Stomach (tissue), 4 donors: ENCODE results near the gene PRPF6.

Source experiments
- CTCF ChIP-seq, 7 experiments: fragments of 450-650 bp in 4 of 7; fragments of 200-600 bp in 3 of 7; sonication (generic) in 3 of 7; IDR thresholded peaks; one replicate each; pipeline ENCODE4 v1.5.1; 2016 to 2019; ENCODE audit warnings: antibody characterized with exemption in 7 of 7, control low read depth in 2 of 7, mild to moderate bottlenecking in 1 of 7
- POLR2A ChIP-seq, 4 donors: fragments of 450-650 bp; IDR thresholded peaks; one replicate each; pipeline ENCODE4 v1.6.1; 2016; ENCODE audit warnings: antibody characterized with exemption in 4 of 4, control low read depth in 2 of 4, mild to moderate bottlenecking in 1 of 4, moderate library complexity in 1 of 4

GRCh38 chr20:63973160-63973479 lies 7.8 kb upstream of the PRPF6 start:
- TF ChIP-seq CTCF (IDR thresholded peaks at IDR 0.05) = no peak
- TF ChIP-seq POLR2A (IDR thresholded peaks at IDR 0.05) = no peak
